SU-DHL-6 (cell line): ENCODE measurements around the gene CUBN.

ENCODE experiments used
- H2AFZ ChIP-seq: fragments of 200-600 bp; sonication (generic); 2 replicates; pipeline ENCODE4 v1.6.1; 2014; ENCODE audit warnings: low read depth, mild to moderate bottlenecking, moderate library complexity, mixed read lengths, antibody characterized with exemption, low read length; ENCODE audit not compliant: severe bottlenecking
- H3F3A ChIP-seq: fragments of 200-600 bp; shearing (Covaris generic); 2 replicates; pipeline ENCODE4 v1.6.0; 2016; ENCODE audit warnings: antibody characterized with exemption, mild to moderate bottlenecking; ENCODE audit not compliant: insufficient read depth
- H3K27ac ChIP-seq: fragments of 200-600 bp; sonication (generic); 2 replicates; pipeline ENCODE4 v1.5.1; 2016; ENCODE audit warnings: low read depth, mild to moderate bottlenecking, low read length, moderate library complexity, mixed read lengths
- H3K27me3 ChIP-seq: fragments of 200-600 bp; sonication (generic), shearing (Covaris generic); 2 replicates; pipeline ENCODE4 v1.6.0; 2014; ENCODE audit warnings: mild to moderate bottlenecking, low read length
- H3K36me3 ChIP-seq: fragments of 200-600 bp; sonication (generic); 2 replicates; pipeline ENCODE4 v1.6.1; 2014; ENCODE audit warnings: mild to moderate bottlenecking, low read length, mixed read lengths
- H3K4me2 ChIP-seq: fragments of 300-600, 200-600 bp; shearing (Covaris generic), sonication (generic); 2 replicates; pipeline ENCODE4 v1.6.0; 2014; ENCODE audit warnings: low read length, low read depth, mild to moderate bottlenecking; ENCODE audit not compliant: poor library complexity, severe bottlenecking
- H3K4me3 ChIP-seq: fragments of 200-600 bp; sonication (generic); 2 replicates; pipeline ENCODE4 v1.5.1; 2014; ENCODE audit warnings: antibody characterized with exemption, low read length, mild to moderate bottlenecking, mixed read lengths; ENCODE audit not compliant: insufficient read depth, poor library complexity, severe bottlenecking
- H3K79me2 ChIP-seq: fragments of 200-600 bp; sonication (generic); 2 replicates; pipeline ENCODE4 v1.6.1; 2014; ENCODE audit warnings: mild to moderate bottlenecking, low read length, moderate library complexity; ENCODE audit not compliant: insufficient read depth
- H3K9ac ChIP-seq: fragments of 200-600 bp; sonication (generic); 2 replicates; pipeline ENCODE4 v1.7.0; 2014; ENCODE audit warnings: mild to moderate bottlenecking, low read length
- H3K9me2 ChIP-seq: fragments of 200-600 bp; sonication (generic); replicated peaks from 2 replicates; pipeline ENCODE4 v1.6.1; 2014; ENCODE audit warnings: low read length; ENCODE audit not compliant: insufficient read depth
- H3K9me3 ChIP-seq: fragments of 200-600 bp; sonication (generic); 2 replicates; pipeline ENCODE4 v1.6.1; 2014; ENCODE audit warnings: low read length, mixed read lengths; ENCODE audit not compliant: insufficient read depth
- H4K20me1 ChIP-seq: fragments of 200-600 bp; sonication (generic); 2 replicates; pipeline ENCODE4 v1.6.1; 2014; ENCODE audit warnings: low read depth, mild to moderate bottlenecking, antibody characterized with exemption, low read length, moderate library complexity, mixed read lengths
- EZH2phosphoT487 ChIP-seq: fragments of 200-600 bp; sonication (generic), shearing (Covaris generic); conservative IDR thresholded peaks from 2 replicates; pipeline ENCODE4 v1.6.1; 2018; ENCODE audit warnings: mild to moderate bottlenecking, antibody characterized with exemption, low read length, moderate library complexity, mixed read lengths
- TF ChIP-seq, protein P1 (sequence below): fragments of 200-600 bp; sonication (generic); IDR thresholded peaks from one replicate; pipeline ENCODE4 v1.5.1; 2017; ENCODE audit warnings: antibody characterized with exemption, mild to moderate bottlenecking, low read length, moderate library complexity; ENCODE audit not compliant: insufficient read depth, poor library complexity, severe bottlenecking

CUBN gene

GRCh38 chr10:17174626-17175025, 45.0 kb upstream of the CUBN start:
- H2AFZ ChIP-seq = no peak overlapping the region
- TF ChIP-seq EZH2phosphoT487 = no peak
- TF ChIP-seq, protein P1, sequence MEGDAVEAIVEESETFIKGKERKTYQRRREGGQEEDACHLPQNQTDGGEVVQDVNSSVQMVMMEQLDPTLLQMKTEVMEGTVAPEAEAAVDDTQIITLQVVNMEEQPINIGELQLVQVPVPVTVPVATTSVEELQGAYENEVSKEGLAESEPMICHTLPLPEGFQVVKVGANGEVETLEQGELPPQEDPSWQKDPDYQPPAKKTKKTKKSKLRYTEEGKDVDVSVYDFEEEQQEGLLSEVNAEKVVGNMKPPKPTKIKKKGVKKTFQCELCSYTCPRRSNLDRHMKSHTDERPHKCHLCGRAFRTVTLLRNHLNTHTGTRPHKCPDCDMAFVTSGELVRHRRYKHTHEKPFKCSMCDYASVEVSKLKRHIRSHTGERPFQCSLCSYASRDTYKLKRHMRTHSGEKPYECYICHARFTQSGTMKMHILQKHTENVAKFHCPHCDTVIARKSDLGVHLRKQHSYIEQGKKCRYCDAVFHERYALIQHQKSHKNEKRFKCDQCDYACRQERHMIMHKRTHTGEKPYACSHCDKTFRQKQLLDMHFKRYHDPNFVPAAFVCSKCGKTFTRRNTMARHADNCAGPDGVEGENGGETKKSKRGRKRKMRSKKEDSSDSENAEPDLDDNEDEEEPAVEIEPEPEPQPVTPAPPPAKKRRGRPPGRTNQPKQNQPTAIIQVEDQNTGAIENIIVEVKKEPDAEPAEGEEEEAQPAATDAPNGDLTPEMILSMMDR = no peak
- no peaks in the 10 kb centered on the region for H3K27me3 ChIP-seq
- H3K9me2 ChIP-seq = no peaks in the 10 kb centered on the region
- no peak overlapping the region for H3K4me2 ChIP-seq
- H4K20me1 ChIP-seq = no peaks in the 10 kb centered on the region
- H3K79me2 ChIP-seq = no peaks in the 10 kb centered on the region
- no peak overlapping the region for H3K27ac ChIP-seq
- no peaks in the 10 kb centered on the region for H3F3A ChIP-seq
- no peaks in the 10 kb centered on the region for H3K36me3 ChIP-seq
- H3K4me3 ChIP-seq = no peak overlapping the region
- no peak overlapping the region for H3K9ac ChIP-seq
- H3K9me3 ChIP-seq = no peaks in the 10 kb centered on the region

DNA sequence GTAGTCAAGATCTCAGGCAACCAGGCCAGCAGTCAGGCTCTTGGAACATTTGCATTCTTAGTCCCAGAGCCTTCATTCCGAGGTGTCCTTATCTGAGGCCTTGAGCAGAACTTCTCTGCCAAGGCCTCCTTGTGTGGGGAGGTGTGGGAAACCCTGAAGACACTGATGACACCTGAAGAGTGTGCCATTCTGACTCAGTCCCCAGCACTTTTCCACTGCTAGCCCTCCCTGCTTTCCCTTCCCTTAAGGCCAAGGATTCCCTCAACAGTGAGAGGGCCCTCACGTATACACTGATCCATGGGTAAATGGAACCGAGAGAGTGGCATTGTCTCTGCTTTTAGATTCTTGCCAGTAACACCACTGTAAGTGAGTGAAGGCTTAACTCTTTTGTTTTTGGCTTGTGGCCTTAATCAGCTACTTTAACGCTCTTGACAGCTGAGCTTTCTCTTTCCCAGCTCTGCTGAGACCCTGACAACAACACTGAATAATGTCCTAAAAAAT, 41.6 kb upstream of the CUBN start:
- H3K4me2 ChIP-seq = no peak overlapping the region
- H3K27ac ChIP-seq = no peak overlapping the region
- H3K4me3 ChIP-seq = no peak overlapping the region
- no peaks in the 10 kb centered on the region for H4K20me1 ChIP-seq
- no peak overlapping the region for H2AFZ ChIP-seq
- H3K27me3 ChIP-seq = no peaks in the 10 kb centered on the region
- H3K9me2 ChIP-seq = no peaks in the 10 kb centered on the region
- TF ChIP-seq EZH2phosphoT487 = no peak
- no peaks in the 10 kb centered on the region for H3K9me3 ChIP-seq
- H3K9ac ChIP-seq = no peak overlapping the region
- H3K79me2 ChIP-seq = no peaks in the 10 kb centered on the region
- no peaks in the 10 kb centered on the region for H3K36me3 ChIP-seq
- no peaks in the 10 kb centered on the region for H3F3A ChIP-seq

GRCh38 chr10:17169803-17170202, 40.2 kb upstream of the CUBN start:
- Histone ChIP-seq H4K20me1 (no peaks in the 10 kb centered on the region), H3K9ac (no peak overlapping the region), H3K27me3 (no peaks in the 10 kb centered on the region), H3K4me2 (no peak overlapping the region), H3K36me3 (no peaks in the 10 kb centered on the region), H3K79me2 (no peaks in the 10 kb centered on the region), H3K4me3 (no peak overlapping the region), H3K9me2 (no peaks in the 10 kb centered on the region), H2AFZ (no peak overlapping the region), H3K9me3 (no peaks in the 10 kb centered on the region), H3K27ac (no peak overlapping the region), H3F3A (no peaks in the 10 kb centered on the region)
- no peak for TF ChIP-seq EZH2phosphoT487
- TF ChIP-seq, protein P1 = no peak

DNA sequence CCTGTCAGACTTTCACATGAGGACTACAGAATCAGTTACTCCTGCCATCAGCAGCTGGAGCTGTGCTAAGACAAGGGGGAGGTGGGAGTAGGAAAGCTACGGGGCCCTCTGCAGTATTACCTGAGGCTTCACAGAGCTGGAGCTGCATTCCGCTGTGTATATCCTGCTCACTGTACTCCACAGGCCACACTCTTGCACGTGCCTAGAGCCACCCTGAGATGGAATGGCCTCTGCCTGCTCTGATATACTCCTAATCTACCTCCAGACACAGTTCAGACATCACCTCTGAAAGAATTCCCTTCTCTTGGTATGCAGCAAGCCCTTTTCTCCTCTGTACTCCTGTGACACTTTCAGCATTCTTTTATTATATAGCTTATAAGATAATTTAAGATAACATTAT, 37.1 kb upstream of the CUBN start:
- H3K4me2 ChIP-seq = no peak overlapping the region
- H3K9ac ChIP-seq = no peak overlapping the region
- H2AFZ ChIP-seq = no peak overlapping the region
- H3K9me2 ChIP-seq = no peaks in the 10 kb centered on the region
- TF ChIP-seq, protein P1 = no peak
- no peak for TF ChIP-seq EZH2phosphoT487
- H3K27ac ChIP-seq = no peak overlapping the region
- no peaks in the 10 kb centered on the region for H4K20me1 ChIP-seq
- no peak overlapping the region for H3K4me3 ChIP-seq
- H3K27me3 ChIP-seq = no peaks in the 10 kb centered on the region
- no peaks in the 10 kb centered on the region for H3K79me2 ChIP-seq
- H3K9me3 ChIP-seq = no peaks in the 10 kb centered on the region
- H3K36me3 ChIP-seq = no peaks in the 10 kb centered on the region
- H3F3A ChIP-seq = no peaks in the 10 kb centered on the region
